ENCODE measurements around the gene TAB2. TPM values are rescaled to one million over a fixed set of nuclear protein-coding genes. Genes with fewer than 3 reads are reported as not detected.

Gene TAB2
- total RNA-seq, 4 donors from 2014 or later, result 32.5 to 71.4 (median 43.8) TPM

DNA sequence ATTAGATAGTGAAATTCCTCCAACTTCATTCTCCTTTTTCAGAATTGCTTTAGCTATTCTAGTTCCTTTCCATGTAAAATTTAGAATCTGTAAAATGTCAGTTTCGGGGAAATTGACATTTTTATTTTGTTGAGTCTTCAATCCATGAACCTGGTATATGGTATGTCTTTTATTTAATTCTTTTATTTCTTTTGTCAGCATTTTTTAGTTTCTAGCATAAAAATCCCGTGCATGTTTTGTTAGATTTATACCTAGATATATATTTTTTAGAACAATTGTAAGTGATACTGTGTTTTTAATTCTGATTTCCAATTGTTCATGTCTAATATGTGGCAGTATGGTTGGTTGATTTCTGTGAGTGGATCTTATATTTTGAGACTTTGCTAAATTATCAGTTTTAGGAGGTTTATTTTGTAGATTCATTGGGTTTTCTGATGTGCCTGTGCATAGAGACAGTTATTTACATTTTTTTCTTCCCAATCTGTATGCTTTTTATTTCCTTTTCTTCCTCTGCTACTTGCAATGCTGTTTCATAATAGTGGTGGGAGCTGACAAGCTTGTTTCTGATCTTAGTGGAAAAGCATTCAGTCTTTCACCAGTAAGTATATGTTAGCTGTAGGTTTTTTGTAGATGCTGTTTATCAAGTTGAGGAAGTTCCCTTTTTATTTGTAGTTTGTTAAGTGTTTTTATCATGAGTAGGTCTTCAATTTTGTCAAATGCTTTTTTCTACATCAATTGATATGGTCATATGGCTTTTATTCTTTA lies 13.7 kb downstream of the TAB2 start:
- WGBS, 2 donors, result 38 to 90% methylated on average over 2 of the region's 2 CpGs
- no peak overlapping the region for H3K4me3 ChIP-seq (ENCODE audit: low read depth, poor library complexity, severe bottlenecking)
- TF ChIP-seq POLR2A (IDR thresholded peaks at IDR 0.05), result no peak
- TF ChIP-seq, protein P1, sequence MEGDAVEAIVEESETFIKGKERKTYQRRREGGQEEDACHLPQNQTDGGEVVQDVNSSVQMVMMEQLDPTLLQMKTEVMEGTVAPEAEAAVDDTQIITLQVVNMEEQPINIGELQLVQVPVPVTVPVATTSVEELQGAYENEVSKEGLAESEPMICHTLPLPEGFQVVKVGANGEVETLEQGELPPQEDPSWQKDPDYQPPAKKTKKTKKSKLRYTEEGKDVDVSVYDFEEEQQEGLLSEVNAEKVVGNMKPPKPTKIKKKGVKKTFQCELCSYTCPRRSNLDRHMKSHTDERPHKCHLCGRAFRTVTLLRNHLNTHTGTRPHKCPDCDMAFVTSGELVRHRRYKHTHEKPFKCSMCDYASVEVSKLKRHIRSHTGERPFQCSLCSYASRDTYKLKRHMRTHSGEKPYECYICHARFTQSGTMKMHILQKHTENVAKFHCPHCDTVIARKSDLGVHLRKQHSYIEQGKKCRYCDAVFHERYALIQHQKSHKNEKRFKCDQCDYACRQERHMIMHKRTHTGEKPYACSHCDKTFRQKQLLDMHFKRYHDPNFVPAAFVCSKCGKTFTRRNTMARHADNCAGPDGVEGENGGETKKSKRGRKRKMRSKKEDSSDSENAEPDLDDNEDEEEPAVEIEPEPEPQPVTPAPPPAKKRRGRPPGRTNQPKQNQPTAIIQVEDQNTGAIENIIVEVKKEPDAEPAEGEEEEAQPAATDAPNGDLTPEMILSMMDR (IDR thresholded peaks at IDR 0.05), result no peak
- DNase-seq (ENCODE audit: low spot score in 2 of 2), result no peak
- intact Hi-C loops (cut with DNase I; ENCODE audit: low total_unique reads), result no loop called here

DNA sequence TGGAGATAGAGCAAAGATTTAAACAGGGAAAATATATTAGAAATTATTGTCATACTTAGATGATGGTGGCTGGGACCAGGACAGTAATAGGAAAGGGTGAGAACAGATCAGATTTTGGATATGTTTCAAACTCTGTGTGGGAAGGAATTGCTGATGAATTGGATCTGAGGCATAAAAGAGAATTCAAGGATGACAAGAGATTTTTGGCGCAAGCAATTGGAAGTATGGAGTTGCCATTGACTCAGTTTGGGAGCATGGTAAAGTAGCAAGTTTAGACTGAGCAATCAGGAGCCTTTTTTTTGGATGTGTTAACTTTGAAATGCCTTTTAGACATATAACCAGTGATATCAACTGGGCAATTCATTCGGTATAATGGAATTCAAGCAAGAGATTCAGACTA lies 14.4 kb downstream of the TAB2 start:
- intact Hi-C loops (cut with DNase I; ENCODE audit: low total_unique reads), result no loop called here
- TF ChIP-seq, protein P1 (IDR thresholded peaks at IDR 0.05), result no peak
- TF ChIP-seq POLR2A (IDR thresholded peaks at IDR 0.05), result no peak
- DNase-seq (ENCODE audit: low spot score in 2 of 2), result no peak
- WGBS, 2 donors, result 69 to 70% methylated on average over 2 of the region's 2 CpGs
- no peak overlapping the region for H3K4me3 ChIP-seq (ENCODE audit: low read depth, poor library complexity, severe bottlenecking)

DNA sequence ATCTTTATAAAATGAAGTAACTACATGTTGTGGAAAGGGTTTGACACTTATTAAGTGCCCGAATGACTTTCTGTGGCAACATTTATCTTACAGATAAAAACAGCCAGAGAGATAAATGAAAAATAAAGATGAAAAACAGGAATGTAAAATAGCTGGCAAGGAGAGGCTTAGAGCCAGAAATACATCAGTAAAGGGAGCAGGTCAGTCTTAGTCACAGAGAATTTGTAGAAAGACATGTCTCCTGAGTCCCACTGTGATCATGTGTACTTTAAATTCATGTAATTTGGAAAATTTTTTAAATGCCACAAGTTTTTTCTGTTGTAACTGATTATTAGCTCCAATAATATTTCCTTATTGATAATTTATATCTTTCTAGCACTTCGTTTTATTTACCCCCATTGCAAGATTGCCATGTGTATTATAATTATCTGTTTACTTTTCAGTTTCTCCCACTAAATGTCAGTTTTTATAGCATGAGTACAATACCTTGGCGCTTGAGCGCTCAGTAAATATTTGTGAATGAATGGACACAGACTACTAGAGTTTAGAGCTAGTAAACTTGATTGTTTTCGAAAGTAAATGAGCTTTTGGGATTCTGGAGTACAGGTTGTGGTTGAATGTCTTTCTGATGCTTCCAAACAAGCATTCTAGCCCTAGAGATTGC lies 15.2 kb downstream of the TAB2 start:
- WGBS, 2 donors, result 67 to 87% methylated on average over 5 of the region's 5 CpGs
- intact Hi-C loops (cut with DNase I; ENCODE audit: low total_unique reads), result no loop called here

DNA sequence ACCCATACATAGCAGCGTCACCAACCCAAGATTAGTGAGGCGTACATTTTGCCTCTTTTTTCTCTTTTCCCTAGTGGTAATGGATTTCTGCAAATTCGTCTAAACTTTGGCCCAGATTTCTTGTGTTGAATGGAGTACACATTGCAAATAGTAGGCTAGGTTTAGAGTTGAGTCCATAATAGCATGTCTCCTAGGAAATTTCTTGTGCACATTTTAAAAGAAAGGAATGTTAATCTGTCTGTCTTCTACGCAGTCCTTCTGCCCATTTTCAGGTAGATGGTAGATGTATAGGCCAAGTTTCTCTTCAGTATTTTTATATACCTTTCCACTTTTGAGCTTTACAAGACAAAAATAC lies 15.7 kb downstream of the TAB2 start:
- no peak overlapping the region for H3K4me3 ChIP-seq (ENCODE audit: low read depth, poor library complexity, severe bottlenecking)
- DNase-seq (ENCODE audit: low spot score in 2 of 2), result no peak
- intact Hi-C loops (cut with DNase I; ENCODE audit: low total_unique reads), result no loop called here
- TF ChIP-seq, protein P1 (IDR thresholded peaks at IDR 0.05), result no peak
- TF ChIP-seq POLR2A (IDR thresholded peaks at IDR 0.05), result no peak
- WGBS, 2 donors, result 85 to 89% methylated on average over 4 of the region's 4 CpGs

More for the DNA sequence above, 15.2 kb downstream of the TAB2 start:
- DNase-seq (ENCODE audit: low spot score in 2 of 2), result no peak
- TF ChIP-seq, protein P1 (IDR thresholded peaks at IDR 0.05), result no peak
- TF ChIP-seq POLR2A (IDR thresholded peaks at IDR 0.05), result no peak
- no peak overlapping the region for H3K4me3 ChIP-seq (ENCODE audit: low read depth, poor library complexity, severe bottlenecking)

DNA sequence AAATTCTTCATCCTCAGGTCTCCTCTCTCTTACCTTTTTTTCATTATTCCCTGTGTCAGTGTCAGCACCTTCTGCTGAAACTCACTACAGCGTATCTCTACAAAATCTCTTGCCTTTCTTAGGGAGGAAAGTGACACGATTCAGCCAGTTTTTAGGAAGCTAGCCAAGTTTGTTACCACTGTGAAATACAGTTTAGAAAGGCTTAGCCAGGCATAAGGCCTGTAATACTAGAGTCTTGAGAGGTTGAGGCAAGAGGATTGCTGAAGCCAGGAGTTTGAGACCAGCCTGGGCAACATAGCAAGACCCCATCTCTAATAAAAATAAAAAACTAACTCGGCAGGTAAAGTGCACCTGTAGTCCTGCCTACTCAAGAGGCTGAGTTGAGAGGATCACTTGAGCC lies 16.7 kb downstream of the TAB2 start:
- no peak overlapping the region for H3K4me3 ChIP-seq (ENCODE audit: low read depth, poor library complexity, severe bottlenecking)
- TF ChIP-seq, protein P1 (IDR thresholded peaks at IDR 0.05), result no peak
- no peak for TF ChIP-seq POLR2A (IDR thresholded peaks at IDR 0.05)
- intact Hi-C loops (cut with DNase I; ENCODE audit: low total_unique reads), result no loop called here
- 39 to 45% methylated on average over 3 of the region's 3 CpGs for WGBS, 2 donors
- no peak for DNase-seq (ENCODE audit: low spot score in 2 of 2)
